ENCODE data around the gene CD80.

GRCh38 chr3:119575507-119575906 is 16.1 kb upstream of the CD80 start:
- TF ChIP-seq CTCF (IDR thresholded peaks at IDR 0.05; ENCODE audit: low read length) (no peak), EZH2 (IDR thresholded peaks at IDR 0.05; ENCODE audit: borderline replicate concordance, low read length) (no peak)

Measured in OCI-LY1 (cell line).